Left renal cortex interstitium (tissue), 4 donors: ENCODE results near the gene SPATA4. TPM values are rescaled to one million over a fixed set of nuclear protein-coding genes. Genes with fewer than 3 reads are reported as not detected.

Experiments used
- polyA plus RNA-seq, 4 donors: library from polyadenylated mRNA; unstranded; fragments of 120-200 nt; gene quantifications; one replicate each; pipeline ENCODE4 v1.2.1, GENCODE V29; 2013; ENCODE audit not compliant: insufficient read length in 4 of 4

The SPATA4 gene
- polyA plus RNA-seq, 4 donors, result 1.5 to 2.3 (median 1.7) TPM

Other genes starting within 250 kb of the SPATA4 start
- gene WDR17, start 129.7 kb downstream of the SPATA4 start, polyA plus RNA-seq, result 10 to 100 TPM in 1 of 4 donors, 1 to 10 TPM in 3; 4.8 to 11.5 (median 6.8) TPM
- under 1 TPM; 0.16 to 0.55 (median 0.31) TPM for gene ASB5, start 73.6 kb upstream of the SPATA4 start, polyA plus RNA-seq
- 100 to 1,000 TPM in 1 of 4 donors, 10 to 100 TPM in 3; 82.4 to 115 (median 87.9) TPM for gene SPCS3, start 124.4 kb upstream of the SPATA4 start, polyA plus RNA-seq